ENCODE data around the gene ATP8A2. TPM values are rescaled to one million over a fixed set of nuclear protein-coding genes. Genes with fewer than 3 reads are reported as not detected.

The ATP8A2 gene
- total RNA-seq, 3 donors from 2014 or later = under 0.01 to 1.0 (median under 0.01) TPM

DNA sequence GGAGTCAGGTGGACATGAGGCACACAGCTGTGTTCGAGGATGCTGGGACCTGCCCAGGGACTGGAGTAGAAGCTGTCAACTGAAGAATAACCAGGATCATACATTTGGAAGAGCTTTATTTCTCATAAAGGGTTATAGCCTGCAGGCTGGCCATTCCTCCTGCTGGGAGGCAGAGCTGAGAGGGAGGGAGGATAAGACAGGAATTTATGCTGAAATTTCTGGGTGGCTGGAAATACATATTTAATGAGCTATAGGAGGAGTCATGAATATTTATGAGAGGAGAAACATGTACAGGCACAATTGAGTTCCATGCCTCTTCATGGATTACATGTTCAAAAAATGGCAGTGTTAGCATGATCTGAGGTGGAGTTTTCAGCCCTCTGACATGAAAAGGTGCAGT is 528.2 kb downstream of the ATP8A2 start:
- TF ChIP-seq CTCF (IDR thresholded peaks at IDR 0.05) (no peak), POLR2AphosphoS5 (IDR thresholded peaks at IDR 0.05) (no peak), POLR2A (IDR thresholded peaks at IDR 0.05) (no peak)
- H3K27ac ChIP-seq = no peak overlapping the region
- no peaks in the 10 kb centered on the region for H3K4me1 ChIP-seq
- no peaks in the 10 kb centered on the region for H3K27me3 ChIP-seq
- H3K9me3 ChIP-seq = no peaks in the 10 kb centered on the region
- intact Hi-C loops (cut with DNase I; ENCODE audit: low total_unique reads) = no loop called here
- H3K36me3 ChIP-seq = no peaks in the 10 kb centered on the region
- DNase-seq (ENCODE audit: low spot score in 2 of 2) = no peak
- H3K4me3 ChIP-seq = no peak overlapping the region

GRCh38 chr13:25901460-25902376 is 529.9 kb downstream of the ATP8A2 start:
- TF ChIP-seq CTCF (IDR thresholded peaks at IDR 0.05) (no peak), POLR2AphosphoS5 (IDR thresholded peaks at IDR 0.05) (no peak), POLR2A (IDR thresholded peaks at IDR 0.05) (no peak)
- intact Hi-C loops (cut with DNase I; ENCODE audit: low total_unique reads) = no loop called here

DNA sequence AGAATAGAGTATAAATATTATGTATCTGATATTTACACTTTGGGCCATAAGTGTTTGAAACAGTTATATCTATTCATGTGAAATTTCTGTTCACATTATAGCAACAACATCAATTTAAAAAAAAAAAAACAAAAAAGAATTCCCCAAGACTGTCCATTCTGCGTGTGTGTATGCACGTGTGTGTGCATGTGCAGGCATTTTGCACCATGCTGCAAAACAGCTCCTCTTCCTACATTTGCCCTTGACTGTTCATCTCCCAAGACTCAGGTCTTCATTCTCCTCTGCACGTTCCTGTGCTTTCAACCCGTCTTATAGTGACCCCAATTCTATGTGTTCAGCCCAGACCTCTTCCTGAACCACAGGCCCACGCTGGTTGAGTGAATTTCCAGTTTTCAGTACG is 530.7 kb downstream of the ATP8A2 start:
- Histone ChIP-seq H3K4me3 (no peak overlapping the region), H3K27ac (no peak overlapping the region), H3K27me3 (no peaks in the 10 kb centered on the region), H3K9me3 (no peaks in the 10 kb centered on the region), H3K4me1 (no peaks in the 10 kb centered on the region), H3K36me3 (no peaks in the 10 kb centered on the region)
- TF ChIP-seq CTCF (IDR thresholded peaks at IDR 0.05) (no peak), POLR2AphosphoS5 (IDR thresholded peaks at IDR 0.05) (no peak), POLR2A (IDR thresholded peaks at IDR 0.05) (no peak)
- intact Hi-C loops (cut with DNase I; ENCODE audit: low total_unique reads) = no loop called here
- no peak for DNase-seq (ENCODE audit: low spot score in 2 of 2)

More at GRCh38 chr13:25901460-25902376, 529.9 kb downstream of the ATP8A2 start:
- Histone ChIP-seq H3K27me3 (no peaks in the 10 kb centered on the region), H3K4me1 (no peaks in the 10 kb centered on the region), H3K4me3 (no peak overlapping the region), H3K9me3 (no peaks in the 10 kb centered on the region), H3K27ac (no peak overlapping the region), H3K36me3 (no peaks in the 10 kb centered on the region)
- DNase-seq (ENCODE audit: low spot score in 2 of 2) = no peak

GRCh38 chr13:25902891-25903341 is 531.1 kb downstream of the ATP8A2 start:
- H3K27ac ChIP-seq = no peak overlapping the region
- no peak for TF ChIP-seq POLR2AphosphoS5 (IDR thresholded peaks at IDR 0.05)
- TF ChIP-seq CTCF (IDR thresholded peaks at IDR 0.05) = no peak
- no peak for TF ChIP-seq POLR2A (IDR thresholded peaks at IDR 0.05)
- DNase-seq (ENCODE audit: low spot score in 2 of 2) = no peak
- no peaks in the 10 kb centered on the region for H3K4me1 ChIP-seq
- H3K36me3 ChIP-seq = no peaks in the 10 kb centered on the region
- no peaks in the 10 kb centered on the region for H3K27me3 ChIP-seq
- H3K4me3 ChIP-seq = no peak overlapping the region
- H3K9me3 ChIP-seq = no peaks in the 10 kb centered on the region
- intact Hi-C loops (cut with DNase I; ENCODE audit: low total_unique reads) = no loop called here

DNA sequence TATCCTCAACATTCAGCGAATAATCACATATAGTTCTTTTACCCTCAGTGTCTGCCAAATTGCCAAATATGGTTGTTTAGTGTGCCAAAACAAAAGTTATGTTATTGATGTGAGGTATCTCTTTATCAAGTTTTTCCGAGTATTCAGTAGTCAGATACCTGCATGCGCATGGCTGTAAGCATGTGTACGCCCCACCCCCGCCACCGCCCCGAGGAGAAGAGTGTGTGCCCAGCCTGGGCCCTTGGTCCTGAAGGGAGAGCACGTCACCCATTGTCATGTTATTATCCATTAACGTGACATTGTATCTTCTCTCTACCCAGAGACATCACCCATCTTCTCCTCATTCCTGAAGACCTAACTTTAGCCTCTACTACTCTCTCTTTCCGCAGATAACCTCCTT is 533.1 kb downstream of the ATP8A2 start:
- H3K36me3 ChIP-seq = no peaks in the 10 kb centered on the region
- H3K27me3 ChIP-seq = no peaks in the 10 kb centered on the region
- no peaks in the 10 kb centered on the region for H3K9me3 ChIP-seq
- intact Hi-C loops (cut with DNase I; ENCODE audit: low total_unique reads) = no loop called here
- no peak overlapping the region for H3K27ac ChIP-seq
- no peak for TF ChIP-seq CTCF (IDR thresholded peaks at IDR 0.05)
- DNase-seq (ENCODE audit: low spot score in 2 of 2) = no peak
- H3K4me3 ChIP-seq = no peak overlapping the region
- no peaks in the 10 kb centered on the region for H3K4me1 ChIP-seq
